IMR-90 (cell line): ENCODE results near the gene ME1. TPM values are rescaled to one million over a fixed set of nuclear protein-coding genes. Genes with fewer than 3 reads are reported as not detected.

Source experiments
- ATAC-seq: fragments of 200-7000 bp; cut with Tn5 transposase; 2 replicates; pipeline ENCODE4 v1.9.1; 2020; ENCODE audit warnings: low read depth, mild to moderate bottlenecking, moderate library complexity
- BruUV-seq: library from RNA; stranded (reverse); fragments of 400-500 nt; replicated peaks from 2 replicates; lab custom pipeline; 2021; lab: Mats Ljungman, UMichigan
- CTCF ChIA-PET: fragments of 300-600 bp; formaldehyde crosslinking; extraction: SDS; loops from one replicate; lab custom pipeline; 2021; ENCODE audit warnings: antibody characterized with exemption; lab: Yijun Ruan, JAX
- POLR2A ChIA-PET: fragments of 300-600 bp; sonication (Branson Sonifier 250); formaldehyde crosslinking; loops from one replicate; lab custom pipeline; 2022; ENCODE audit warnings: antibody characterized with exemption; ENCODE audit not compliant: unreplicated experiment; lab: Charles Lee
- DNase-seq: peaks from one replicate; pipeline ENCODE4 v3.0.0; 2013
- H2AFZ ChIP-seq: replicated peaks from 2 replicates; pipeline ENCODE3; 2013; ENCODE audit warnings: low read length, mild to moderate bottlenecking; ENCODE audit not compliant: poor library complexity
- H2AK5ac ChIP-seq: 2 replicates; pipeline ENCODE4 v1.6.1; 2013; ENCODE audit warnings: low read depth, low read length, inconsistent platforms
- H2AK9ac ChIP-seq: replicated peaks from 2 replicates; pipeline ENCODE3; 2013; ENCODE audit warnings: mild to moderate bottlenecking, low read depth, low read length, moderate library complexity; ENCODE audit not compliant: poor library complexity
- H2BK120ac ChIP-seq: 2 replicates; pipeline ENCODE4 v1.6.1; 2013; ENCODE audit warnings: low read depth, low read length, inconsistent platforms
- H2BK15ac ChIP-seq: 3 replicates; pipeline ENCODE4 v1.6.1; 2013; ENCODE audit warnings: low read depth, low read length, inconsistent platforms
- H2BK20ac ChIP-seq: 2 replicates; pipeline ENCODE4 v1.6.1; 2013; ENCODE audit warnings: low read depth, mild to moderate bottlenecking, inconsistent platforms, low read length, moderate library complexity
- H2BK5ac ChIP-seq: 2 replicates; pipeline ENCODE4 v1.6.1; 2013; ENCODE audit warnings: mild to moderate bottlenecking, low read depth, low read length, inconsistent platforms; ENCODE audit not compliant: poor library complexity, severe bottlenecking
- H3K14ac ChIP-seq: replicated peaks from 2 replicates; pipeline ENCODE4 v1.6.1; 2013; ENCODE audit warnings: low read depth, low read length, inconsistent platforms
- H3K18ac ChIP-seq: 2 replicates; pipeline ENCODE4 v1.6.1; 2013; ENCODE audit warnings: low read depth, low read length, control low read depth
- H3K23ac ChIP-seq: 2 replicates; pipeline ENCODE4 v1.6.1; 2013; ENCODE audit warnings: low read depth, low read length, inconsistent platforms
- H3K27ac ChIP-seq: 2 replicates; pipeline ENCODE4 v1.5.1; 2013; ENCODE audit warnings: mild to moderate bottlenecking, control low read depth, low read length; ENCODE audit not compliant: insufficient read depth
- H3K27me3 ChIP-seq: 2 replicates; pipeline ENCODE4 v1.6.1; 2013; ENCODE audit warnings: low read length; ENCODE audit not compliant: control insufficient read depth, insufficient read depth
- H3K36me3 ChIP-seq: 2 replicates; pipeline ENCODE4 v1.6.1; 2013; ENCODE audit warnings: low read length, mixed read lengths; ENCODE audit not compliant: control insufficient read depth, insufficient read depth
- H3K4ac ChIP-seq: 2 replicates; pipeline ENCODE4 v1.6.1; 2013; ENCODE audit warnings: low read depth, low read length, inconsistent platforms
- H3K4me1 ChIP-seq: 2 replicates; pipeline ENCODE4 v1.6.1; 2013; ENCODE audit warnings: low read length, mixed read lengths; ENCODE audit not compliant: control insufficient read depth, insufficient read depth
- H3K4me2 ChIP-seq: 2 replicates; pipeline ENCODE4 v1.6.1; 2013; ENCODE audit warnings: low read depth, mild to moderate bottlenecking, control low read depth, low read length, moderate library complexity
- H3K4me3 ChIP-seq: 2 replicates; pipeline ENCODE4 v1.5.1; 2013; ENCODE audit warnings: low read depth, mild to moderate bottlenecking, control low read depth, low read length, moderate library complexity; ENCODE audit not compliant: insufficient read depth
- H3K56ac ChIP-seq: 2 replicates; pipeline ENCODE4 v1.6.1; 2013; ENCODE audit warnings: low read length, inconsistent platforms; ENCODE audit not compliant: insufficient read depth; ENCODE audit errors: extremely low read depth
- H3K79me1 ChIP-seq, 2 experiments: 2 replicates each; pipeline ENCODE4 v1.6.1; 2013; ENCODE audit warnings: low read length in 2 of 2, inconsistent platforms in 1 of 2, low read depth in 1 of 2
- H3K9ac ChIP-seq: 2 replicates; pipeline ENCODE4 v1.6.1; 2013; ENCODE audit warnings: low read depth, low read length, control low read depth
- H3K9me1 ChIP-seq: 2 replicates; pipeline ENCODE4 v1.6.1; 2013; ENCODE audit warnings: low read length, inconsistent platforms; ENCODE audit not compliant: insufficient read depth
- H3K9me3 ChIP-seq: 2 replicates; pipeline ENCODE4 v1.6.1; 2013; ENCODE audit warnings: low read length; ENCODE audit not compliant: control insufficient read depth, insufficient read depth
- H4K20me1 ChIP-seq: 2 replicates; pipeline ENCODE4 v1.6.1; 2013; ENCODE audit warnings: low read length, inconsistent platforms; ENCODE audit not compliant: insufficient read depth
- H4K5ac ChIP-seq: 2 replicates; pipeline ENCODE4 v1.6.1; 2013; ENCODE audit warnings: mild to moderate bottlenecking, low read depth, low read length, control low read depth
- H4K8ac ChIP-seq, 2 experiments: 2 replicates each; pipeline ENCODE4 v1.6.1; 2013; ENCODE audit warnings: low read depth in 2 of 2, low read length in 2 of 2, control low read depth in 1 of 2, inconsistent platforms in 1 of 2
- H4K91ac ChIP-seq: 2 replicates; pipeline ENCODE4 v1.6.1; 2013; ENCODE audit warnings: low read depth, low read length, inconsistent platforms; ENCODE audit not compliant: insufficient read depth
- BHLHE40 ChIP-seq: fragments of 150-350 bp; IDR thresholded peaks from 2 replicates; pipeline ENCODE4 v1.6.1; 2016; ENCODE audit warnings: mild to moderate bottlenecking, low read depth, low read length
- CEBPB ChIP-seq: IDR thresholded peaks from 2 replicates; pipeline ENCODE4 v1.6.1; 2012; ENCODE audit warnings: low read depth, low read length, improper control_type of control experiment
- CHD1 ChIP-seq: IDR thresholded peaks from 2 replicates; pipeline ENCODE4 v1.6.1; 2012; ENCODE audit warnings: low read depth, low read length, improper control_type of control experiment
- FOS ChIP-seq: fragments of 150-350 bp; IDR thresholded peaks from 2 replicates; pipeline ENCODE4 v1.6.1; 2016; ENCODE audit warnings: low read depth, low read length
- MAFK ChIP-seq: IDR thresholded peaks from 2 replicates; pipeline ENCODE4 v1.6.1; 2012; ENCODE audit warnings: low read depth, low read length, improper control_type of control experiment
- MAZ ChIP-seq: IDR thresholded peaks from 2 replicates; pipeline ENCODE4 v1.6.1; 2012; ENCODE audit warnings: low read depth, mild to moderate bottlenecking, low read length, improper control_type of control experiment, moderate library complexity, borderline replicate concordance
- MXI1 ChIP-seq: IDR thresholded peaks from 2 replicates; pipeline ENCODE4 v1.6.1; 2012; ENCODE audit warnings: low read depth, mild to moderate bottlenecking, low read length, moderate library complexity, borderline replicate concordance
- NFE2L2 ChIP-seq: fragments of 150-350 bp; IDR thresholded peaks from 2 replicates; pipeline ENCODE4 v1.6.1; 2016; ENCODE audit warnings: low read depth, mild to moderate bottlenecking, low read length
- POLR2A ChIP-seq: IDR thresholded peaks from 2 replicates; pipeline ENCODE4 v1.6.1; 2012; ENCODE audit warnings: mild to moderate bottlenecking, low read depth, low read length
- RAD21 ChIP-seq: IDR thresholded peaks from 2 replicates; pipeline ENCODE4 v1.6.1; 2012; ENCODE audit warnings: low read length, improper control_type of control experiment
- RCOR1 ChIP-seq: IDR thresholded peaks from 2 replicates; pipeline ENCODE4 v1.6.1; 2012; ENCODE audit warnings: mild to moderate bottlenecking, low read length, improper control_type of control experiment; ENCODE audit not compliant: insufficient replicate concordance
- RFX5 ChIP-seq: IDR thresholded peaks from 2 replicates; pipeline ENCODE4 v1.8.0; 2012; ENCODE audit warnings: low read depth, mild to moderate bottlenecking, low read length, moderate library complexity
- SMC3 ChIP-seq: fragments of 150-350 bp; IDR thresholded peaks from 2 replicates; pipeline ENCODE4 v1.6.1; 2016; ENCODE audit warnings: low read depth, mild to moderate bottlenecking, antibody characterized with exemption, low read length, moderate library complexity
- WGBS, 2 experiments: methylation state at CpG; one replicate each; pipeline versions ENCODE4 v1.1.5 to v1.1.7; 2013; ENCODE audit warnings: missing lambda C conversion rate in 2 of 2; ENCODE audit not compliant: insufficient read length in 1 of 2; ENCODE audit errors: extremely low coverage in 2 of 2; 5-methylcytosine and 5-hydroxymethylcytosine counted together
- dilution Hi-C: fragments of 300-500 bp; cut with HindIII; formaldehyde crosslinking; loops from one replicate; pipeline ENCODE4 v1.14.3; 2018; ENCODE audit warnings: low sequenced_read_pairs; ENCODE audit not compliant: unreplicated experiment
- in situ Hi-C: fragments of 300-500 bp; cut with MboI; formaldehyde crosslinking; loops from 3 replicates; pipeline ENCODE4 v1.14.3; 2019; ENCODE audit warnings: low sequenced_read_pairs, inconsistent platforms, mixed read lengths
- intact Hi-C: fragments of 100-400 bp; cut with micrococcal nuclease; formaldehyde crosslinking; loops from 2 replicates; pipeline ENCODE4 v1.10.0; 2022
- polyA plus RNA-seq, 3 experiments: library from polyadenylated mRNA; depleted of rRNA; stranded (reverse); fragments of >200 nt; gene quantifications; 2 replicates each; pipeline ENCODE4 v1.2.3, GENCODE V29; 2012; ENCODE audit warnings: low replicate concordance in 1 of 3
- total RNA-seq: library from RNA; depleted of rRNA; stranded (reverse); fragments of >200 nt; gene quantifications from 2 replicates; pipeline ENCODE4 v1.2.3, GENCODE V29; 2012
- TF ChIP-seq, protein P1 (sequence below): fragments of 150-350 bp; IDR thresholded peaks from 2 replicates; pipeline ENCODE4 v1.6.1; 2016; ENCODE audit warnings: low read depth, mild to moderate bottlenecking, low read length, moderate library complexity, borderline replicate concordance
- TF ChIP-seq, protein P2 (sequence below): conservative IDR thresholded peaks from 2 replicates; pipeline ENCODE4 v1.5.1; 2012; ENCODE audit warnings: mild to moderate bottlenecking, low read depth, low read length, improper control_type of control experiment
- TF ChIP-seq, protein P3 (sequence below): fragments of 150-350 bp; IDR thresholded peaks from 2 replicates; pipeline ENCODE4 v1.6.1; 2017; ENCODE audit warnings: mild to moderate bottlenecking, antibody characterized with exemption, low read length, low read depth

The ME1 gene
- total and polyA plus RNA-seq, 2 of the 4 experiments (the other 2 are of a cell fraction) = 21.5 to 24.4 TPM

DNA sequence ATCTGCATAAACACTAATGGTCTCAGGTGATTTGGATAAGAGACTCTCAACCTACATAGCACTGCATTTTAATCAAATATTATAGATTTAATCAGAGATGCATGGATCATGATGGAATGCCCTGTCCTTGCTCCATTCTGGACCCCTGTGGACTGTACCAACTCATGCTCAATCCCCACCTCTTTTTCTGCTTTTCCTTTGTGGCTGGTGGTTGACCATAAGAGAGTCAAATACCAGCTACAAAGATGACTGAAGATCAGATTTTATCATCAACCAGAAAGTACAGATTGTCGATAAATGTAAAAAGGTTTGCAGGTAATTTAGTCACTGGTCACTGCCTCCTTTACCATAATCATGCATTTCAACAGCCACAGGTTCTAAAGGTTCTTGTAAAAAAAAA is 116.2 kb downstream of the ME1 start:
- H2BK20ac ChIP-seq = no peak overlapping the region
- H3K79me1 ChIP-seq = peaks cover 0 to 9% of the 10 kb centered on the region in 2 experiments; a peak in 2 of 4 replicates
- no peak overlapping the region for H2BK5ac ChIP-seq
- H3K27ac ChIP-seq = no peak overlapping the region
- H2BK120ac ChIP-seq = no peak overlapping the region
- ATAC-seq (no peak), DNase-seq (no peak)
- H2AFZ ChIP-seq = no peak overlapping the region
- BruUV-seq = no TSS peak
- TF ChIP-seq MXI1 (no peak), CHD1 (no peak), MAFK (no peak), RAD21 (no peak), RFX5 (no peak), MAZ (no peak), FOS (no peak), SMC3 (no peak), POLR2A (no peak), RCOR1 (no peak), CEBPB (no peak), BHLHE40 (no peak), NFE2L2 (no peak)
- TF ChIP-seq, protein P1, sequence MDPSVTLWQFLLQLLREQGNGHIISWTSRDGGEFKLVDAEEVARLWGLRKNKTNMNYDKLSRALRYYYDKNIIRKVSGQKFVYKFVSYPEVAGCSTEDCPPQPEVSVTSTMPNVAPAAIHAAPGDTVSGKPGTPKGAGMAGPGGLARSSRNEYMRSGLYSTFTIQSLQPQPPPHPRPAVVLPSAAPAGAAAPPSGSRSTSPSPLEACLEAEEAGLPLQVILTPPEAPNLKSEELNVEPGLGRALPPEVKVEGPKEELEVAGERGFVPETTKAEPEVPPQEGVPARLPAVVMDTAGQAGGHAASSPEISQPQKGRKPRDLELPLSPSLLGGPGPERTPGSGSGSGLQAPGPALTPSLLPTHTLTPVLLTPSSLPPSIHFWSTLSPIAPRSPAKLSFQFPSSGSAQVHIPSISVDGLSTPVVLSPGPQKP = no peak
- TF ChIP-seq, protein P2, sequence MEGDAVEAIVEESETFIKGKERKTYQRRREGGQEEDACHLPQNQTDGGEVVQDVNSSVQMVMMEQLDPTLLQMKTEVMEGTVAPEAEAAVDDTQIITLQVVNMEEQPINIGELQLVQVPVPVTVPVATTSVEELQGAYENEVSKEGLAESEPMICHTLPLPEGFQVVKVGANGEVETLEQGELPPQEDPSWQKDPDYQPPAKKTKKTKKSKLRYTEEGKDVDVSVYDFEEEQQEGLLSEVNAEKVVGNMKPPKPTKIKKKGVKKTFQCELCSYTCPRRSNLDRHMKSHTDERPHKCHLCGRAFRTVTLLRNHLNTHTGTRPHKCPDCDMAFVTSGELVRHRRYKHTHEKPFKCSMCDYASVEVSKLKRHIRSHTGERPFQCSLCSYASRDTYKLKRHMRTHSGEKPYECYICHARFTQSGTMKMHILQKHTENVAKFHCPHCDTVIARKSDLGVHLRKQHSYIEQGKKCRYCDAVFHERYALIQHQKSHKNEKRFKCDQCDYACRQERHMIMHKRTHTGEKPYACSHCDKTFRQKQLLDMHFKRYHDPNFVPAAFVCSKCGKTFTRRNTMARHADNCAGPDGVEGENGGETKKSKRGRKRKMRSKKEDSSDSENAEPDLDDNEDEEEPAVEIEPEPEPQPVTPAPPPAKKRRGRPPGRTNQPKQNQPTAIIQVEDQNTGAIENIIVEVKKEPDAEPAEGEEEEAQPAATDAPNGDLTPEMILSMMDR = no peak
- TF ChIP-seq, protein P3, sequence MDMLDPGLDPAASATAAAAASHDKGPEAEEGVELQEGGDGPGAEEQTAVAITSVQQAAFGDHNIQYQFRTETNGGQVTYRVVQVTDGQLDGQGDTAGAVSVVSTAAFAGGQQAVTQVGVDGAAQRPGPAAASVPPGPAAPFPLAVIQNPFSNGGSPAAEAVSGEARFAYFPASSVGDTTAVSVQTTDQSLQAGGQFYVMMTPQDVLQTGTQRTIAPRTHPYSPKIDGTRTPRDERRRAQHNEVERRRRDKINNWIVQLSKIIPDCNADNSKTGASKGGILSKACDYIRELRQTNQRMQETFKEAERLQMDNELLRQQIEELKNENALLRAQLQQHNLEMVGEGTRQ = no peak
- H3K4ac ChIP-seq = no peak overlapping the region
- no peak overlapping the region for H3K56ac ChIP-seq
- H3K4me3 ChIP-seq = no peak overlapping the region
- H3K36me3 ChIP-seq = 0 out of 2 replicates have a peak, but pooled peaks cover 2% of the 10 kb centered on the region
- no peak overlapping the region for H2AK5ac ChIP-seq
- CTCF ChIA-PET = no interaction called here
- H4K91ac ChIP-seq = no peak overlapping the region
- dilution Hi-C loops = no loop called here
- H3K9me1 ChIP-seq = no peaks in the 10 kb centered on the region
- intact Hi-C loops = loop anchor here (5.0 kb wide), 1 partner anchor 43 kb away; no protein-coding TSS in a partner anchor
- no peak overlapping the region for H2BK15ac ChIP-seq
- H4K5ac ChIP-seq = no peak overlapping the region
- no peak overlapping the region for H3K14ac ChIP-seq
- no peak overlapping the region for H3K9ac ChIP-seq
- no peaks in the 10 kb centered on the region for H4K20me1 ChIP-seq
- in situ Hi-C loops = no loop called here
- no CpG with 5 or more reads among the region's 1 CpG for WGBS, 2 experiments
- H3K23ac ChIP-seq = no peak overlapping the region
- H4K8ac ChIP-seq = no peak overlapping the region
- H2AK9ac ChIP-seq = no peak overlapping the region
- H3K18ac ChIP-seq = no peak overlapping the region
- no peak overlapping the region for H3K4me2 ChIP-seq
- H3K9me3 ChIP-seq = no peaks in the 10 kb centered on the region
- no peaks in the 10 kb centered on the region for H3K27me3 ChIP-seq
- H3K4me1 ChIP-seq = peaks cover 3% of the 10 kb centered on the region; the same call in 1 of the 2 replicates
- POLR2A ChIA-PET = no interaction called here
